HEK293 (cell line): ENCODE results near the gene ITIH1.

Experiments
- CTCF ChIA-PET: fragments of 350-600 bp; formaldehyde crosslinking; extraction: SDS; loops from one replicate; lab custom pipeline; 2021; ENCODE audit warnings: antibody characterized with exemption; lab: Yijun Ruan, JAX
- POLR2A ChIA-PET: fragments of 300-600 bp; formaldehyde crosslinking; extraction: SDS; loops from one replicate; lab custom pipeline; 2020; ENCODE audit warnings: antibody characterized with exemption, inconsistent platforms; lab: Yijun Ruan, JAX
- H3K27ac ChIP-seq: fragments of 200-500 bp; sonication (Bioruptor generic); 2 replicates; pipeline ENCODE4 v1.5.1; 2014; ENCODE audit warnings: low read depth, low read length, control low read depth, inconsistent platforms; ENCODE audit errors: extremely low read depth
- H3K36me3 ChIP-seq, 2 experiments: fragments of 200-500 bp in 1 of 2; sonication (Bioruptor generic) in 1 of 2; 1 replicate in 1 of 2; 2 replicates in 1 of 2; pipeline ENCODE4 v1.5.1; 2014 to 2017; ENCODE audit warnings: inconsistent platforms in 2 of 2, low read length in 2 of 2; ENCODE audit not compliant: control insufficient read depth in 2 of 2, insufficient read depth in 1 of 2
- H3K4me1 ChIP-seq: fragments of 200-500 bp; sonication (Bioruptor generic); 2 replicates; pipeline ENCODE4 v1.5.1; 2014; ENCODE audit warnings: mild to moderate bottlenecking, low read length, inconsistent platforms; ENCODE audit not compliant: control insufficient read depth, insufficient read depth
- H3K4me3 ChIP-seq: 2 replicates; pipeline ENCODE4 v1.5.1; 2011; ENCODE audit warnings: low read depth, mild to moderate bottlenecking, control low read depth, low read length, moderate library complexity
- H3K9me3 ChIP-seq: fragments of 200-500 bp; sonication (Bioruptor generic); 2 replicates; pipeline ENCODE4 v1.5.1; 2014; ENCODE audit warnings: low read depth, low read length, inconsistent platforms; ENCODE audit not compliant: control insufficient read depth, insufficient read depth
- TSHZ1 ChIP-seq: fragments of 450-650 bp; formaldehyde crosslinking; IDR thresholded peaks from 2 replicates; pipeline ENCODE4 v1.5.1; 2016; ENCODE audit warnings: missing biosample characterization, missing genetic modification characterization, borderline replicate concordance
- ZBTB10 ChIP-seq: fragments of 450-650 bp; formaldehyde crosslinking; IDR thresholded peaks from 2 replicates; pipeline ENCODE4 v1.5.1; 2016; ENCODE audit warnings: missing biosample characterization, missing genetic modification characterization
- ZBTB21 ChIP-seq: fragments of 450-650 bp; formaldehyde crosslinking; IDR thresholded peaks from 2 replicates; pipeline ENCODE4 v1.5.1; 2017; ENCODE audit warnings: missing biosample characterization, missing genetic modification characterization
- ZFHX2 ChIP-seq: fragments of 450-650 bp; formaldehyde crosslinking; conservative IDR thresholded peaks from 2 replicates; pipeline ENCODE4 v1.5.1; 2016; ENCODE audit warnings: missing biosample characterization, missing genetic modification characterization
- ZIC2 ChIP-seq: fragments of 450-650 bp; formaldehyde crosslinking; IDR thresholded peaks from 2 replicates; pipeline ENCODE4 v1.5.1; 2016; ENCODE audit warnings: missing biosample characterization, missing genetic modification characterization
- ZNF202 ChIP-seq: fragments of 450-650 bp; formaldehyde crosslinking; IDR thresholded peaks from 2 replicates; pipeline ENCODE4 v1.5.1; 2016; ENCODE audit warnings: missing biosample characterization, missing genetic modification characterization, borderline replicate concordance
- ZNF302 ChIP-seq: fragments of 450-650 bp; formaldehyde crosslinking; IDR thresholded peaks from 2 replicates; pipeline ENCODE4 v1.5.1; 2016; ENCODE audit warnings: missing biosample characterization, missing genetic modification characterization, low read depth
- ZNF404 ChIP-seq: fragments of 450-650 bp; formaldehyde crosslinking; IDR thresholded peaks from 2 replicates; pipeline ENCODE4 v1.5.1; 2017; ENCODE audit warnings: missing biosample characterization, missing genetic modification characterization
- ZNF654 ChIP-seq: fragments of 450-650 bp; formaldehyde crosslinking; IDR thresholded peaks from 2 replicates; pipeline ENCODE4 v1.5.1; 2016; ENCODE audit warnings: low read depth, missing biosample characterization, missing genetic modification characterization
- ZSCAN16 ChIP-seq: fragments of 450-650 bp; formaldehyde crosslinking; IDR thresholded peaks from 2 replicates; pipeline ENCODE4 v1.5.1; 2016; ENCODE audit warnings: missing biosample characterization, missing genetic modification characterization
- TF ChIP-seq, protein P1 (sequence below): fragments of 450-650 bp; formaldehyde crosslinking; IDR thresholded peaks from 2 replicates; pipeline ENCODE4; 2016; ENCODE audit warnings: missing biosample characterization, missing genetic modification characterization
- TF ChIP-seq, protein P2 (sequence below): fragments of 450-650 bp; formaldehyde crosslinking; IDR thresholded peaks from 2 replicates; pipeline ENCODE4 v1.5.1; 2017; ENCODE audit warnings: missing biosample characterization, mild to moderate bottlenecking, missing genetic modification characterization, moderate library complexity

The ITIH1 gene

DNA sequence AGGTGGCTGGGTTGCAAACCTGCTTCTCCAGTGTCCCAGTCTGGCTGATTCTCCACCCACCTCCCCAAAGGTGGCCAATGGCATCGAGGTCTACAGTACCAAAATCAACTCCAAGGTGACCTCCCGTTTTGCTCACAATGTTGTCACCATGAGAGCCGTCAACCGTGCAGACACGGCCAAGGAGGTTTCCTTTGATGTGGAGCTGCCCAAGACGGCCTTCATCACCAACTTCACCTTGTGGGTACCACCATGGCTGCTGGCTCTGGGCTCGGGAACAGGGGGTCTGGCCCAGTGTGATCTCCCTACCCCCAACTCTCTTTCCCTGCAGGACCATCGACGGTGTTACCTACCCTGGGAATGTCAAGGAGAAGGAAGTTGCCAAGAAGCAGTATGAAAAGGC is 19.0 kb downstream of the ITIH1 start:
- ChIA-PET POLR2A (no interaction called here), CTCF (no interaction called here)
- Histone ChIP-seq H3K27ac (no peak overlapping the region), H3K4me1 (no peaks in the 10 kb centered on the region), H3K36me3 (no peaks in the 10 kb centered on the region), H3K4me3 (no peak overlapping the region), H3K9me3 (no peaks in the 10 kb centered on the region)
- TF ChIP-seq, protein P1, sequence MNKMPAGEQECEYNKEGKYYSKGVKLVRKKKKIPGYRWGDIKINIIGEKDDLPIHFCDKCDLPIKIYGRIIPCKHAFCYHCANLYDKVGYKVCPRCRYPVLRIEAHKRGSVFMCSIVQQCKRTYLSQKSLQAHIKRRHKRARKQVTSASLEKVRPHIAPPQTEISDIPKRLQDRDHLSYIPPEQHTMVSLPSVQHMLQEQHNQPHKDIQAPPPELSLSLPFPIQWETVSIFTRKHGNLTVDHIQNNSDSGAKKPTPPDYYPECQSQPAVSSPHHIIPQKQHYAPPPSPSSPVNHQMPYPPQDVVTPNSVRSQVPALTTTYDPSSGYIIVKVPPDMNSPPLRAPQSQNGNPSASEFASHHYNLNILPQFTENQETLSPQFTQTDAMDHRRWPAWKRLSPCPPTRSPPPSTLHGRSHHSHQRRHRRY (tag by site-specific recombination), result no peak
- TF ChIP-seq, protein P2, sequence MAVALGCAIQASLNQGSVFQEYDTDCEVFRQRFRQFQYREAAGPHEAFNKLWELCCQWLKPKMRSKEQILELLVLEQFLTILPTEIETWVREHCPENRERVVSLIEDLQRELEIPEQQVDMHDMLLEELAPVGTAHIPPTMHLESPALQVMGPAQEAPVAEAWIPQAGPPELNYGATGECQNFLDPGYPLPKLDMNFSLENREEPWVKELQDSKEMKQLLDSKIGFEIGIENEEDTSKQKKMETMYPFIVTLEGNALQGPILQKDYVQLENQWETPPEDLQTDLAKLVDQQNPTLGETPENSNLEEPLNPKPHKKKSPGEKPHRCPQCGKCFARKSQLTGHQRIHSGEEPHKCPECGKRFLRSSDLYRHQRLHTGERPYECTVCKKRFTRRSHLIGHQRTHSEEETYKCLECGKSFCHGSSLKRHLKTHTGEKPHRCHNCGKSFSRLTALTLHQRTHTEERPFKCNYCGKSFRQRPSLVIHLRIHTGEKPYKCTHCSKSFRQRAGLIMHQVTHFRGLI (tag by site-specific recombination), result no peak
- TF ChIP-seq ZSCAN16 (tag by site-specific recombination), result no peak
- no peak for TF ChIP-seq ZNF302 (tag by site-specific recombination)

DNA sequence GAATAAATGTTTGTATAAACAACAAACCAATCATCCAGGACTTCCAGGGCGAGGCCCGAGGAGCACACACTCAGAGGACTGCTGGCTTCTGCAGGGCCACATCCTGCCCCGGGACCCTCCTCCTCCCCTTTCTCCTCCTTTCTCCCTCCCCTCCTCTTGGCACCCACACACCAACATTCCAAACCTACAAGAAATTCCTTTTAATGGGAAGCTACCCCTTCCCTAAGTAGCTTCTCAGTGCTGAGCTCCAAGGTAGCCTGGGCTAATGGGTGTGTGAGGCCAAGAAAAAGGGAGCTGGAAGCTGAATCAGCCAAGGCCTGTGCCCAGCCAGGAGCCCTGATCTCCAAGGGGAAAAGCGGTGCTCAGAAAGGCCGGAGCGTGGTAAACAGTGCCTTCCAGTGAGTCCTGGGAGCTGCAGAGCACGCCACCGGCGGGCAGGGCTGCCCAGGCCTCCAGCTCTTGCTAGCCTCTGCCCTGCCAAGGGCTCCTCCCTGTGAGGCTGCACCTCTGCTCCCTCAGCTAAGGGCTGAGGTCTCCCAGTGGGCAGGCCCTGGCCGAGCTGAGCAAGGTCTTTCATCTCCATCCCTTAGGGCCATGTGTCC is 21.1 kb downstream of the ITIH1 start:
- CTCF ChIA-PET, result interaction anchor here (0.6 to 2.0 kb wide), 11 partner anchors 8 to 270 kb away, joined by 3 to 9 read pairs (median 4); no protein-coding TSS in a partner anchor

GRCh38 chr3:52798978-52799476 is 21.6 kb downstream of the ITIH1 start:
- POLR2A ChIA-PET, result interaction anchor here (0.8 kb wide), 1 partner anchor 28 kb away, joined by 5 read pairs; the partner anchor contains the start of gene NEK4
- Histone ChIP-seq H3K4me3 (no peak overlapping the region), H3K4me1 (no peaks in the 10 kb centered on the region), H3K27ac (no peak overlapping the region), H3K9me3 (no peaks in the 10 kb centered on the region), H3K36me3 (no peaks in the 10 kb centered on the region)
- CTCF ChIA-PET, result interaction anchor here (0.6 to 2.0 kb wide), 11 partner anchors 9 to 270 kb away, joined by 3 to 9 read pairs (median 4); no protein-coding TSS in a partner anchor
- TF ChIP-seq ZNF654 (tag by site-specific recombination), result no peak
- no peak for TF ChIP-seq ZBTB21 (tag by site-specific recombination)
- no peak for TF ChIP-seq TSHZ1 (tag by site-specific recombination)
- TF ChIP-seq ZNF202 (tag by site-specific recombination), result no peak
- no peak for TF ChIP-seq ZNF404
- TF ChIP-seq ZIC2 (tag by site-specific recombination), result no peak
- no peak for TF ChIP-seq ZBTB10 (tag by site-specific recombination)

More for the DNA sequence above, 21.1 kb downstream of the ITIH1 start:
- no peak overlapping the region for H3K27ac ChIP-seq
- no peak overlapping the region for H3K4me3 ChIP-seq
- no peaks in the 10 kb centered on the region for H3K9me3 ChIP-seq
- H3K36me3 ChIP-seq, result no peaks in the 10 kb centered on the region
- POLR2A ChIA-PET, result interaction anchor here (0.8 kb wide), 1 partner anchor 27 kb away, joined by 5 read pairs; the partner anchor contains the start of gene NEK4
- TF ChIP-seq ZNF654 (tag by site-specific recombination) (no peak), ZFHX2 (peak; percentile 42; the same call in 1 of the 2 replicates)
- no peaks in the 10 kb centered on the region for H3K4me1 ChIP-seq
